Activated CD4-positive, alpha-beta T cell treated with anti-CD3 and anti-CD28 coated beads, Interleukin-2, amount 10 ng/mL, durations not matched to agents 24 days and 14 days (primary cell): Measurements from ENCODE around the gene KDM5C. TPM values are rescaled to one million over a fixed set of nuclear protein-coding genes. Genes with fewer than 3 reads are reported as not detected.

Experiments
- total RNA-seq: library from RNA; stranded (reverse); gene quantifications from 2 replicates; pipeline ENCODE4 v1.2.3, GENCODE V29; 2022

KDM5C gene
- total RNA-seq, 1 donor from 2014 or later, result 119 TPM

Other genes starting within 250 kb of the KDM5C start
- not detected in 2 replicates for gene GPR173, start 176.4 kb downstream of the KDM5C start, total RNA-seq
- 37.3 and 40.3 TPM in 2 replicates for gene TSPYL2, start 142.8 kb downstream of the KDM5C start, total RNA-seq
- 7.8 and 10.0 TPM in 2 replicates for gene KANTR, start 131.1 kb downstream of the KDM5C start, total RNA-seq
- 0.37 and 0.64 TPM in 2 replicates for gene IQSEC2, start 56.4 kb upstream of the KDM5C start, total RNA-seq
- gene SMC1A, start 197.4 kb upstream of the KDM5C start, total RNA-seq, result 141 and 144 TPM in 2 replicates
- 0.44 and 0.54 TPM in 2 replicates for gene RIBC1, start 197.7 kb upstream of the KDM5C start, total RNA-seq
- 148 and 165 TPM in 2 replicates for gene HSD17B10, start 209.2 kb upstream of the KDM5C start, total RNA-seq